Osteoblast (primary cell): ENCODE measurements around the gene ELL2. TPM values are rescaled to one million over a fixed set of nuclear protein-coding genes. Genes with fewer than 3 reads are reported as not detected.
A peak's percentile ranks its signal among the peaks of the same experiment; 100 is the strongest.

Experiments used
- DNase-seq: peaks from one replicate; pipeline ENCODE4 v3.0.0; 2011; ENCODE audit warnings: low spot score, mixed read lengths; ENCODE audit not compliant: insufficient read length; ENCODE audit errors: missing footprints
- H2AFZ ChIP-seq: 2 replicates; pipeline ENCODE4 v1.6.0; 2011; ENCODE audit warnings: mild to moderate bottlenecking, low read length
- H3K27ac ChIP-seq: 2 replicates; pipeline ENCODE4 v1.5.1; 2011; ENCODE audit warnings: mild to moderate bottlenecking, low read depth, low read length, moderate library complexity
- H3K27me3 ChIP-seq: 2 replicates; pipeline ENCODE4 v1.6.0; 2012; ENCODE audit warnings: mild to moderate bottlenecking, control low read depth, inconsistent platforms, low read length, moderate library complexity; ENCODE audit not compliant: insufficient read depth
- H3K36me3 ChIP-seq: 2 replicates; pipeline ENCODE4 v1.5.1; 2011; ENCODE audit warnings: mild to moderate bottlenecking, low read length, control low read depth, moderate library complexity; ENCODE audit not compliant: insufficient read depth
- H3K4me1 ChIP-seq: 2 replicates; pipeline ENCODE4 v1.5.1; 2011; ENCODE audit warnings: mild to moderate bottlenecking, low read length, control low read depth, moderate library complexity; ENCODE audit not compliant: insufficient read depth
- H3K4me2 ChIP-seq: 2 replicates; pipeline ENCODE4 v1.6.0; 2011; ENCODE audit warnings: mild to moderate bottlenecking, low read length; ENCODE audit not compliant: insufficient read depth
- H3K4me3 ChIP-seq: fragments of 200-600 bp; sonication (generic); 3 replicates; pipeline ENCODE4 v1.5.1; 2012; ENCODE audit warnings: mild to moderate bottlenecking, low read length, inconsistent platforms; ENCODE audit not compliant: insufficient read depth
- H3K79me2 ChIP-seq: 2 replicates; pipeline ENCODE4 v1.6.0; 2012; ENCODE audit warnings: mild to moderate bottlenecking, low read length, control low read depth, inconsistent platforms; ENCODE audit not compliant: insufficient read depth
- H3K9me3 ChIP-seq: 2 replicates; pipeline ENCODE4 v1.5.1; 2011; ENCODE audit warnings: low read depth, low read length, control low read depth
- H4K20me1 ChIP-seq: 2 replicates; pipeline ENCODE4 v1.6.0; 2012; ENCODE audit warnings: mild to moderate bottlenecking, low read length, control low read depth; ENCODE audit not compliant: insufficient read depth
- CTCF ChIP-seq: IDR thresholded peaks from 2 replicates; pipeline ENCODE4 v1.5.1; 2011; ENCODE audit warnings: mild to moderate bottlenecking, low read depth, low read length, moderate library complexity; ENCODE audit errors: extremely low read depth
- total RNA-seq: library from RNA; depleted of rRNA; stranded (reverse); fragments of >200 nt; gene quantifications from 2 replicates; pipeline ENCODE4 v1.2.3, GENCODE V29; 2012

Gene ELL2
- total RNA-seq, 1 donor = 123 TPM

GRCh38 chr5:95956900-95957293 is 4.8 kb downstream of the ELL2 start:
- H2AFZ ChIP-seq = no peak overlapping the region
- DNase-seq = no peak
- peak overlapping the region; percentile 21 for H3K4me3 ChIP-seq
- H3K79me2 ChIP-seq = peaks cover 95% of the 10 kb centered on the region
- H3K4me2 ChIP-seq = peak overlapping the region; percentile 93
- H3K27me3 ChIP-seq = no peaks in the 10 kb centered on the region
- H4K20me1 ChIP-seq = peaks cover 80% of the 10 kb centered on the region
- H3K9me3 ChIP-seq = no peaks in the 10 kb centered on the region
- TF ChIP-seq CTCF = no peak
- peaks cover 9% of the 10 kb centered on the region for H3K36me3 ChIP-seq
- H3K27ac ChIP-seq = peak overlapping the region; percentile 35
- H3K4me1 ChIP-seq = peaks cover 46% of the 10 kb centered on the region

- Histone ChIP-seq H3K36me3 (peaks cover 9% of the 10 kb centered on the region), H3K4me2 (peak overlapping the region; percentile 93), H3K4me3 (peak overlapping the region; percentile 17), H3K27me3 (no peaks in the 10 kb centered on the region), H2AFZ (no peak overlapping the region), H4K20me1 (peaks cover 81% of the 10 kb centered on the region), H3K9me3 (no peaks in the 10 kb centered on the region), H3K27ac (peak overlapping the region; percentile 36), H3K79me2 (peaks cover 98% of the 10 kb centered on the region), H3K4me1 (peaks cover 46% of the 10 kb centered on the region)
- TF ChIP-seq CTCF = no peak
- DNase-seq = no peak
These were observed 5.4 kb downstream of the ELL2 start for GRCh38 chr5:95956021-95956899.

- H3K36me3 ChIP-seq = peaks cover 9% of the 10 kb centered on the region
These were observed 6.9 kb downstream of the ELL2 start for GRCh38 chr5:95954716-95955115.

More at GRCh38 chr5:95954716-95955115, 6.9 kb downstream of the ELL2 start:
- Histone ChIP-seq H4K20me1 (peaks cover 74% of the 10 kb centered on the region), H3K9me3 (no peaks in the 10 kb centered on the region), H3K27ac (no peak overlapping the region), H3K4me3 (no peak overlapping the region), H3K4me2 (peak overlapping the region; percentile 31), H3K27me3 (no peaks in the 10 kb centered on the region), H3K79me2 (peaks cover 95% of the 10 kb centered on the region), H2AFZ (no peak overlapping the region), H3K4me1 (peaks cover 48% of the 10 kb centered on the region)
- DNase-seq = no peak
- TF ChIP-seq CTCF = no peak
